Nephron progenitor cell (in vitro differentiated cells): ENCODE data around the gene DMD.
"Not testable (repeated sequence)": the region's sequence is repeated elsewhere in the genome, so short reads cannot be mapped to it uniquely, and the experiment has no call there.

Experiments used
- DNase-seq: peaks from one replicate; pipeline ENCODE4 v3.0.0; 2021
- H3K27ac Mint-ChIP-seq: 2 replicates; pipeline ENCODE4 v1.8.0; 2021; ENCODE audit warnings: mild to moderate bottlenecking, moderate library complexity, mixed read lengths
- H3K27me3 Mint-ChIP-seq: 2 replicates; pipeline ENCODE4 v1.8.0; 2021; ENCODE audit warnings: mild to moderate bottlenecking, low read depth, mixed read lengths; ENCODE audit not compliant: poor library complexity
- H3K36me3 Mint-ChIP-seq: 2 replicates; pipeline ENCODE4 v1.8.0; 2021; ENCODE audit warnings: low read depth, mixed read lengths
- H3K4me1 Mint-ChIP-seq: 2 replicates; pipeline ENCODE4 v1.8.0; 2021; ENCODE audit warnings: mixed read lengths
- H3K4me3 Mint-ChIP-seq: 2 replicates; pipeline ENCODE4 v1.8.0; 2021; ENCODE audit warnings: mild to moderate bottlenecking, moderate library complexity, mixed read lengths
- H3K9me3 Mint-ChIP-seq: 2 replicates; pipeline ENCODE4 v1.8.0; 2021; ENCODE audit warnings: mild to moderate bottlenecking, moderate library complexity, mixed read lengths
- TF ChIP-seq, protein P1 (sequence below): fragments of 200-600 bp; sonication (generic); IDR thresholded peaks from 2 replicates; pipeline ENCODE4 v1.5.0; 2021; ENCODE audit warnings: antibody characterized with exemption

The DMD gene

DNA sequence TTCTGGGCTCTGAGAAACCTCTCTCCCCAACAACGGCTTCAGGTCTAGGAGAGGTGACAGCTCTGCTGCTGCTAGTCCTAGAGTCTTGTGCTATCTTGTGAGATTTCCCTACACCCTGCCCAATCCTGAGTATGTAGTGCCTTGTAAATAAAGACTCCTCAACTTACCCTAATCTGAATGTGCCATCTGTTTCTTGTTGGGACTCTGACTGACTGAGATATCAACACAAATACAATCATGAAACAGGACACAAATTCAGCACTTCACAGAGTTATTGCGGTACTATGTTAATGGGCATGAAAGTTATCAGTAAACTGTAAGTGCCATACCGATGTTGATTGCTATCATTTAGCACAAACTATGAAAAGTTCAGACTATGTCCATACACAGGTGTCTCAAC, 1610.5 kb downstream of the DMD start:
- no peaks in the 10 kb centered on the region for H3K36me3 Mint-ChIP-seq
- no peaks in the 10 kb centered on the region for H3K4me1 Mint-ChIP-seq
- no peaks in the 10 kb centered on the region for H3K27me3 Mint-ChIP-seq
- peaks cover 15% of the 10 kb centered on the region for H3K9me3 Mint-ChIP-seq
- TF ChIP-seq, protein P1, sequence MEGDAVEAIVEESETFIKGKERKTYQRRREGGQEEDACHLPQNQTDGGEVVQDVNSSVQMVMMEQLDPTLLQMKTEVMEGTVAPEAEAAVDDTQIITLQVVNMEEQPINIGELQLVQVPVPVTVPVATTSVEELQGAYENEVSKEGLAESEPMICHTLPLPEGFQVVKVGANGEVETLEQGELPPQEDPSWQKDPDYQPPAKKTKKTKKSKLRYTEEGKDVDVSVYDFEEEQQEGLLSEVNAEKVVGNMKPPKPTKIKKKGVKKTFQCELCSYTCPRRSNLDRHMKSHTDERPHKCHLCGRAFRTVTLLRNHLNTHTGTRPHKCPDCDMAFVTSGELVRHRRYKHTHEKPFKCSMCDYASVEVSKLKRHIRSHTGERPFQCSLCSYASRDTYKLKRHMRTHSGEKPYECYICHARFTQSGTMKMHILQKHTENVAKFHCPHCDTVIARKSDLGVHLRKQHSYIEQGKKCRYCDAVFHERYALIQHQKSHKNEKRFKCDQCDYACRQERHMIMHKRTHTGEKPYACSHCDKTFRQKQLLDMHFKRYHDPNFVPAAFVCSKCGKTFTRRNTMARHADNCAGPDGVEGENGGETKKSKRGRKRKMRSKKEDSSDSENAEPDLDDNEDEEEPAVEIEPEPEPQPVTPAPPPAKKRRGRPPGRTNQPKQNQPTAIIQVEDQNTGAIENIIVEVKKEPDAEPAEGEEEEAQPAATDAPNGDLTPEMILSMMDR: no peak
- no peak overlapping the region for H3K4me3 Mint-ChIP-seq
- DNase-seq: no peak
- no peak overlapping the region for H3K27ac Mint-ChIP-seq

GRCh38 chrX:31593353-31593752, 1618.0 kb downstream of the DMD start:
- peaks cover 10% of the 10 kb centered on the region for H3K9me3 Mint-ChIP-seq
- TF ChIP-seq, protein P1: no peak
- DNase-seq: no peak

GRCh38 chrX:31591355-31591754, 1620.0 kb downstream of the DMD start:
- peaks cover 17% of the 10 kb centered on the region for H3K9me3 Mint-ChIP-seq
- TF ChIP-seq, protein P1: no peak
- no peak overlapping the region for H3K4me3 Mint-ChIP-seq
- H3K4me1 Mint-ChIP-seq: no peaks in the 10 kb centered on the region
- DNase-seq: no peak
- no peaks in the 10 kb centered on the region for H3K36me3 Mint-ChIP-seq
- no peak overlapping the region for H3K27ac Mint-ChIP-seq
- H3K27me3 Mint-ChIP-seq: no peaks in the 10 kb centered on the region

More at GRCh38 chrX:31593353-31593752, 1618.0 kb downstream of the DMD start:
- no peak overlapping the region for H3K4me3 Mint-ChIP-seq
- no peak overlapping the region for H3K27ac Mint-ChIP-seq
- no peaks in the 10 kb centered on the region for H3K4me1 Mint-ChIP-seq
- no peaks in the 10 kb centered on the region for H3K36me3 Mint-ChIP-seq
- no peaks in the 10 kb centered on the region for H3K27me3 Mint-ChIP-seq

- Mint-ChIP-seq H3K36me3 (no peaks in the 10 kb centered on the region), H3K4me1 (no peaks in the 10 kb centered on the region), H3K9me3 (peaks cover 20% of the 10 kb centered on the region), H3K4me3 (no peak overlapping the region), H3K27ac (no peak overlapping the region), H3K27me3 (no peaks in the 10 kb centered on the region)
- DNase-seq: no peak
- TF ChIP-seq, protein P1: no peak
Observed at GRCh38 chrX:31590581-31591114, 1620.7 kb downstream of the DMD start.

DNA sequence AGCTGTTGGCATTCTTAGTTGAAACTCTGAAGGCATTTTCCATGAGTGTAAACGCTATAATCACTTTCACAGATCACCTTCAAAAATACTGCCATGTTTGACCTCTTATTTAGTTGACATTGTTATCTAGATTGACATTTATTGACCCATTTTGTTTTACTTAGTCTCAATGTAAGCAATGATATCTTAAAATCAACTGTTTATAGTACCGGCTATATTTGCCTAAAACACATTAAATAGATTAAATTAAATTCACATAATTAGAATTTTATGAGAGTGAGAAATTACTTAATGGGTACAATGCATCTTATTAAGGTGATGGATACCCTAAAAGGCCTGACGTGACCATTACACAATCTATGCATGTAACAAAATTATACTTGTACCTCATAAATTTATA, 1621.8 kb downstream of the DMD start:
- H3K27me3 Mint-ChIP-seq: no peaks in the 10 kb centered on the region
- TF ChIP-seq, protein P1: no peak
- H3K4me1 Mint-ChIP-seq: no peaks in the 10 kb centered on the region
- peaks cover 28% of the 10 kb centered on the region for H3K9me3 Mint-ChIP-seq
- no peak overlapping the region for H3K27ac Mint-ChIP-seq
- H3K36me3 Mint-ChIP-seq: no peaks in the 10 kb centered on the region
- no peak for DNase-seq
- no peak overlapping the region for H3K4me3 Mint-ChIP-seq

- TF ChIP-seq, protein P1: no peak
- Mint-ChIP-seq H3K4me1 (no peaks in the 10 kb centered on the region), H3K4me3 (no peak overlapping the region), H3K9me3 (peaks cover 27% of the 10 kb centered on the region), H3K27ac (no peak overlapping the region), H3K36me3 (no peaks in the 10 kb centered on the region), H3K27me3 (no peaks in the 10 kb centered on the region)
- no peak for DNase-seq
Observed at GRCh38 chrX:31588355-31588754, 1623.0 kb downstream of the DMD start.

- not testable (repeated sequence) for H3K4me3 Mint-ChIP-seq, H3K4me1 Mint-ChIP-seq, DNase-seq, H3K27me3 Mint-ChIP-seq, H3K27ac Mint-ChIP-seq, H3K36me3 Mint-ChIP-seq
- H3K9me3 Mint-ChIP-seq: peaks cover 33% of the 10 kb centered on the region
Observed at GRCh38 chrX:31583892-31584291, 1627.5 kb downstream of the DMD start.
